HG02623 (cell line): ENCODE data around the gene SVOP.

Experiments
- ATAC-seq: cut with Tn5 transposase; IDR thresholded peaks from one replicate; pipeline ENCODE4 v1.9.1; 2021; ENCODE audit warnings: moderate library complexity; ENCODE audit not compliant: unreplicated experiment

The SVOP gene

GRCh38 chr12:108980831-108981618 lies 39.8 kb downstream of the SVOP start:
- no peak for ATAC-seq

GRCh38 chr12:108977360-108977759 lies 43.5 kb downstream of the SVOP start:
- ATAC-seq: no peak

- no peak for ATAC-seq
These were observed 45.8 kb downstream of the SVOP start for GRCh38 chr12:108975024-108975593.

- no peak for ATAC-seq
These were observed 47.2 kb downstream of the SVOP start for GRCh38 chr12:108973629-108974152.

- ATAC-seq: no peak
These were observed 48.5 kb downstream of the SVOP start for GRCh38 chr12:108972358-108972757.

GRCh38 chr12:108969622-108970021 lies 51.2 kb downstream of the SVOP start:
- ATAC-seq: no peak

GRCh38 chr12:108967869-108968540 lies 52.9 kb downstream of the SVOP start:
- ATAC-seq: no peak

GRCh38 chr12:108966378-108967151 lies 54.3 kb downstream of the SVOP start:
- no peak for ATAC-seq

- ATAC-seq: no peak
These were observed 55.0 kb downstream of the SVOP start for GRCh38 chr12:108965886-108966285.

- ATAC-seq: no peak
These were observed 56.2 kb downstream of the SVOP start for GRCh38 chr12:108964371-108965352.

GRCh38 chr12:108962256-108962655 lies 58.6 kb downstream of the SVOP start:
- no peak for ATAC-seq

GRCh38 chr12:108959748-108960655 lies 60.9 kb downstream of the SVOP start:
- ATAC-seq: no peak

- no peak for ATAC-seq
These were observed 65.5 kb downstream of the SVOP start for GRCh38 chr12:108955225-108955835.

GRCh38 chr12:108950991-108951739 lies 69.7 kb downstream of the SVOP start:
- no peak for ATAC-seq

GRCh38 chr12:108949976-108950375 lies 70.9 kb downstream of the SVOP start:
- ATAC-seq: no peak

GRCh38 chr12:108948367-108948766 lies 72.5 kb downstream of the SVOP start:
- no peak for ATAC-seq

- ATAC-seq: no peak
These were observed 73.8 kb downstream of the SVOP start for GRCh38 chr12:108947097-108947496.

GRCh38 chr12:108940138-108940537 lies 80.7 kb downstream of the SVOP start:
- no peak for ATAC-seq
